IgD-negative memory B cell (primary cell): ENCODE measurements around the gene BAG3. TPM values are rescaled to one million over a fixed set of nuclear protein-coding genes. Genes with fewer than 3 reads are reported as not detected.
"Not testable (repeated sequence)": the region's sequence is repeated elsewhere in the genome, so short reads cannot be mapped to it uniquely, and the experiment has no call there.

Experiments
- H3K27ac Mint-ChIP-seq, 3 donors: one replicate each; pipeline ENCODE4 v1.8.0; 2020 to 2022; ENCODE audit warnings: mild to moderate bottlenecking in 3 of 3, mixed read lengths in 3 of 3, moderate library complexity in 1 of 3
- H3K27me3 Mint-ChIP-seq: one replicate; pipeline ENCODE4 v1.8.0; 2021; ENCODE audit warnings: mixed read lengths
- H3K36me3 Mint-ChIP-seq: one replicate; pipeline ENCODE4 v1.8.0; 2020; ENCODE audit warnings: mild to moderate bottlenecking, mixed read lengths
- H3K4me1 Mint-ChIP-seq, 3 donors: one replicate each; pipeline ENCODE4 v1.8.0; 2020 to 2022; ENCODE audit warnings: mixed read lengths in 3 of 3, mild to moderate bottlenecking in 1 of 3
- H3K4me3 Mint-ChIP-seq, 4 donors: one replicate each; pipeline ENCODE4 v1.8.0; 2020 to 2022; ENCODE audit warnings: mild to moderate bottlenecking in 4 of 4, mixed read lengths in 4 of 4, moderate library complexity in 3 of 4
- H3K9me3 Mint-ChIP-seq, 3 donors: one replicate each; pipeline ENCODE4 v1.8.0; 2020 to 2021; ENCODE audit warnings: mixed read lengths in 3 of 3, mild to moderate bottlenecking in 1 of 3
- polyA plus RNA-seq: library from polyadenylated mRNA; unstranded; fragments of 300-500 nt; fragmentation: Illumina TruSeq; gene quantifications from one replicate; pipeline ENCODE4 v1.2.3, GENCODE V29; 2021

Gene BAG3
- polyA plus RNA-seq: 3.9 TPM

- H3K4me1 Mint-ChIP-seq: peaks cover 12 to 16% (median 14%) of the 10 kb centered on the region in 3 donors
- H3K27me3 Mint-ChIP-seq: peaks cover 2% of the 10 kb centered on the region
- no peaks in the 10 kb centered on the region for H3K9me3 Mint-ChIP-seq
- peak within 1 kb of the TSS; percentile 94 to 99 (median 98) for H3K4me3 Mint-ChIP-seq
- H3K27ac Mint-ChIP-seq: peak within 1 kb of the TSS; percentile 93 to 99 (median 95)
- H3K36me3 Mint-ChIP-seq: no peaks in the 10 kb centered on the region
These were observed at the start of gene BAG3 for GRCh38 chr10:119650692-119651513. Gene BAG3 (plus strand): TSS chr10:119651380. CDS start chr10:119651676, 296 bp downstream.

DNA sequence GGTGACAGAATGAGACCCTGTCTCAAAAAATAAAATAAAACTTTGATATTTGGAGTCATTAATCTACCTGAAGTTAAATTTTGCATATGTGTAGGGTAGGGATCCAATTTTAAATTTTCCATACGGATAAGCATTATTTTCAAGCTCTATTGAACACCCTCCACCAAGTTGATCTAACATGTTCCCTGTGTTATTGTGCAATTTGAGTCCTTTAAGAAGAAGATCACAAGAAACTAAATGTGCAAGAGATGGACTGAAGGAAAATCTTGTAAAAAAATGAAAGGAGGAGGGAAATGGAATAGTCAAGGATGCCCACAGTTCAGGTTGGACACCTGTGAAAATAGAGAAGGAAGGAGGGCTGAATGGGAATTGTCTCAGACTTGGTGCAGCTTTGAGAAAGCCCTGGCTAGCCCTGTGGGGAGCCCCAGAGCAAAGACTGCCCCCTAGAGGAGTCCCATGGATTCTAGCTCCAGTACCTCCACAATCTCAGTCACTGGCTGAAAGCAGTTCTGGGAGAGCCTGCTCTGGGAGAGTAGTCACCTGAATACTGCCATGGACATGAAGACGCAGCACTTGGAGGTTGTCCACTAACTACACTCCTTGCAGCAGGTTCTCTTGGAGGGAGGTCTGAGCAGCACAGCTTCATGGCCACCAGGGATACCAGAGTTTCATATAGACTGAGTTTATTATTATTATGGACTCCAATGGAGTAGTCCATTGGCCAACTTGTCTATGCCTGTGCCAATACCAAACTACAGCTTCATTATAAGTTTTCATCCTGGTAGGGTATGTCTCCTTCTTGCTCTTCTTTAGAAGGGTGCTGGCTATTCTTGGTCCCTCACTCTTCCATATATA, 48.7 kb upstream of the BAG3 start:
- Mint-ChIP-seq H3K9me3 (no peaks in the 10 kb centered on the region), H3K27ac (peak overlapping the region in 1 of 3 donors; percentile 25), H3K4me1 (peaks cover 4 to 10% (median 7%) of the 10 kb centered on the region in 3 donors), H3K4me3 (no peak overlapping the region), H3K27me3 (no peaks in the 10 kb centered on the region), H3K36me3 (peaks cover 2% of the 10 kb centered on the region)

GRCh38 chr10:119604468-119604867, 46.7 kb upstream of the BAG3 start:
- Mint-ChIP-seq H3K9me3 (no peaks in the 10 kb centered on the region), H3K27me3 (no peaks in the 10 kb centered on the region), H3K4me3 (no peak overlapping the region), H3K27ac (no peak overlapping the region), H3K36me3 (no peaks in the 10 kb centered on the region), H3K4me1 (peaks cover 0 to 2% (median 1%) of the 10 kb centered on the region in 3 donors)

GRCh38 chr10:119608316-119609155, 42.6 kb upstream of the BAG3 start:
- H3K36me3 Mint-ChIP-seq: no peaks in the 10 kb centered on the region
- peaks cover 0 to 2% (median 1%) of the 10 kb centered on the region in 3 donors for H3K4me1 Mint-ChIP-seq
- H3K27me3 Mint-ChIP-seq: peaks cover 4% of the 10 kb centered on the region
- peak overlapping the region in 1 of 3 donors; percentile 69 for H3K27ac Mint-ChIP-seq
- peaks cover 0 to 5% (median 3%) of the 10 kb centered on the region in 3 donors for H3K9me3 Mint-ChIP-seq
- peak overlapping the region in 2 of 4 donors; percentile 2 to 90 for H3K4me3 Mint-ChIP-seq

- peaks cover 0 to 2% (median 1%) of the 10 kb centered on the region in 3 donors for H3K4me1 Mint-ChIP-seq
- H3K36me3 Mint-ChIP-seq: no peaks in the 10 kb centered on the region
- H3K9me3 Mint-ChIP-seq: peaks cover 0 to 5% (median 3%) of the 10 kb centered on the region in 3 donors
- H3K27ac Mint-ChIP-seq: no peak overlapping the region
- H3K27me3 Mint-ChIP-seq: peaks cover 4% of the 10 kb centered on the region
- H3K4me3 Mint-ChIP-seq: no peak overlapping the region
These were observed 41.7 kb upstream of the BAG3 start for GRCh38 chr10:119609516-119609915.

DNA sequence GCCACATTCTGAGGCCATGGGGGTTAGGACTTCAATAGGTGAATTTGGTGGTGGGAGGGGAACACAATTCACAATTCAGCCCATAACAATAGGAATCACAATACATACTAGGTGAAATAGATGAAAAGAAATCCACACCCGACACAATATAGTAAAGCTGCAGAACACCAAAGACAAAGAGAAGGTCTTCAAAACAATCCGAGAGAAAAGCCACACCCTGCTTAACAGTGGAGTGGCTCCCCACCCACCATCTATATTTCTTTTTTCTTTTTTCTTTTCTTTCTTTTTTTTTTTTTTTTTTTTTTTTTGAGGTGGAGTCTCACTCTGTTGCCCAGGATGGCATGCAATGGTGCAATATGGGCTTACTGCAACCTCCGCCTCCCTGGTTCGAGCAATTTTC, 39.7 kb upstream of the BAG3 start:
- H3K9me3 Mint-ChIP-seq: peaks cover 0 to 5% (median 3%) of the 10 kb centered on the region in 3 donors
- no peak overlapping the region for H3K4me3 Mint-ChIP-seq
- H3K27ac Mint-ChIP-seq: no peak overlapping the region
- H3K4me1 Mint-ChIP-seq: peaks cover 0 to 2% (median 1%) of the 10 kb centered on the region in 3 donors
- H3K27me3 Mint-ChIP-seq: peaks cover 4% of the 10 kb centered on the region
- H3K36me3 Mint-ChIP-seq: no peaks in the 10 kb centered on the region

- Mint-ChIP-seq H3K9me3 (peaks cover 0 to 5% (median 3%) of the 10 kb centered on the region in 3 donors), H3K36me3 (no peaks in the 10 kb centered on the region), H3K27me3 (peaks cover 4% of the 10 kb centered on the region), H3K4me1 (peaks cover 0 to 4% (median 3%) of the 10 kb centered on the region in 3 donors), H3K27ac (no peak overlapping the region), H3K4me3 (no peak overlapping the region)
These were observed 37.4 kb upstream of the BAG3 start for GRCh38 chr10:119613741-119614140.

DNA sequence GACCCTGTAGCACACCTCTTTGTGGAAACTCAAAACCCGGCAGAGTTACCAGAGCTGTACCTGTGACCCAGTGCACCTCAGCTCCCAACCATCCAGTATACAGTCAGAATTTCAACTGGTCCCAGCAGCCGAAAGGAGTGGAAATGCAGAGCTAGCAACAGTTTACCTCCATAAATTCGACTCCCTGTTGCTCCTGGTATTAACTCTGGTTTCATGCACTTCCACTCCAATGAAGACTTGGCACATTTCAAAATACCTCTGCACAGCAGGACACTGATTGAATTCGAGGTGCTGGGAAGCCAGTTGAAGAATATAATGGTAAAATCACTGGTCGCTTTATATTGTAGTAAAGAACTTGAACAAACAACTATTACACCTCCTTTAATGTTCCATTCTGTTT, 36.5 kb upstream of the BAG3 start:
- Mint-ChIP-seq H3K27ac (no peak overlapping the region), H3K36me3 (no peaks in the 10 kb centered on the region), H3K4me3 (no peak overlapping the region), H3K9me3 (peaks cover 0 to 5% (median 3%) of the 10 kb centered on the region in 3 donors), H3K4me1 (peaks cover 0 to 4% (median 3%) of the 10 kb centered on the region in 3 donors), H3K27me3 (peaks cover 4% of the 10 kb centered on the region)

GRCh38 chr10:119616882-119617570, 34.2 kb upstream of the BAG3 start:
- no peak overlapping the region for H3K4me3 Mint-ChIP-seq
- no peaks in the 10 kb centered on the region for H3K36me3 Mint-ChIP-seq
- H3K9me3 Mint-ChIP-seq: no peaks in the 10 kb centered on the region
- H3K27me3 Mint-ChIP-seq: no peaks in the 10 kb centered on the region
- H3K4me1 Mint-ChIP-seq: peaks cover 0 to 4% (median 3%) of the 10 kb centered on the region in 3 donors
- H3K27ac Mint-ChIP-seq: no peak overlapping the region

- Mint-ChIP-seq H3K9me3 (no peaks in the 10 kb centered on the region), H3K4me1 (peaks cover 0 to 4% (median 3%) of the 10 kb centered on the region in 3 donors), H3K4me3 (no peak overlapping the region), H3K27ac (no peak overlapping the region), H3K36me3 (no peaks in the 10 kb centered on the region), H3K27me3 (no peaks in the 10 kb centered on the region)
These were observed 32.0 kb upstream of the BAG3 start for GRCh38 chr10:119619215-119619614.

GRCh38 chr10:119619811-119620210, 31.4 kb upstream of the BAG3 start:
- not testable (repeated sequence) for H3K27me3 Mint-ChIP-seq, H3K27ac Mint-ChIP-seq, H3K4me3 Mint-ChIP-seq, H3K4me1 Mint-ChIP-seq, H3K36me3 Mint-ChIP-seq, H3K9me3 Mint-ChIP-seq

GRCh38 chr10:119620241-119621077, 30.7 kb upstream of the BAG3 start:
- Mint-ChIP-seq H3K27me3 (no peaks in the 10 kb centered on the region), H3K36me3 (no peaks in the 10 kb centered on the region), H3K4me3 (no peak overlapping the region), H3K9me3 (no peaks in the 10 kb centered on the region), H3K27ac (no peak overlapping the region), H3K4me1 (peaks cover 0 to 4% (median 3%) of the 10 kb centered on the region in 3 donors)

GRCh38 chr10:119621078-119621384, 30.1 kb upstream of the BAG3 start:
- no peaks in the 10 kb centered on the region for H3K27me3 Mint-ChIP-seq
- H3K36me3 Mint-ChIP-seq: no peaks in the 10 kb centered on the region
- peaks cover 0 to 4% (median 3%) of the 10 kb centered on the region in 3 donors for H3K4me1 Mint-ChIP-seq
- no peak overlapping the region for H3K27ac Mint-ChIP-seq
- H3K9me3 Mint-ChIP-seq: no peaks in the 10 kb centered on the region
- no peak overlapping the region for H3K4me3 Mint-ChIP-seq
